DND-41 (cell line): ENCODE results near the gene LRRN4CL.

ENCODE experiments used
- CTCF ChIP-seq: IDR thresholded peaks from 2 replicates; pipeline ENCODE4 v1.5.1; 2012; ENCODE audit warnings: borderline replicate concordance, low read length, moderate library complexity, mild to moderate bottlenecking; ENCODE audit not compliant: poor library complexity, severe bottlenecking; ENCODE audit errors: extremely low read depth
- EZH2 ChIP-seq: IDR thresholded peaks from 3 replicates; pipeline ENCODE4 v1.6.1; 2012; ENCODE audit warnings: borderline replicate concordance, low read depth, mild to moderate bottlenecking, moderate library complexity, low read length, inconsistent platforms; ENCODE audit not compliant: severe bottlenecking

- TF ChIP-seq CTCF: no peak
- no peak for TF ChIP-seq EZH2
Measured at GRCh38 chr11:62707277-62707861, 18.0 kb upstream of the LRRN4CL start, which contains the start of the genes BSCL2 and GNG3.
